OCI-LY7 (cell line): ENCODE measurements around the gene SMPD3.

Experiments used
- CTCF ChIP-seq: fragments of 200-600 bp; sonication (generic); conservative IDR thresholded peaks from 2 replicates; pipeline ENCODE4 v1.5.1; 2014; ENCODE audit warnings: mild to moderate bottlenecking, antibody characterized with exemption, low read length, moderate library complexity, mixed read lengths
- EZH2phosphoT487 ChIP-seq: fragments of 200-600 bp; sonication (generic); IDR thresholded peaks from 2 replicates; pipeline ENCODE4 v1.6.1; 2018; ENCODE audit warnings: low read depth, borderline replicate concordance, mild to moderate bottlenecking, mixed run types, antibody characterized with exemption, low read length, moderate library complexity, mixed read lengths

- no peak for TF ChIP-seq CTCF
- no peak for TF ChIP-seq EZH2phosphoT487
Measured at GRCh38 chr16:68360547-68360946, 87.8 kb downstream of the SMPD3 start.
